GM12801 (cell line): Measurements from ENCODE around the gene PAEP.

ENCODE experiments used
- CTCF ChIP-seq: IDR thresholded peaks from one replicate; pipeline ENCODE4 v1.5.1; 2011; ENCODE audit warnings: control low read depth; ENCODE audit not compliant: insufficient read length; ENCODE audit errors: extremely low read depth

PAEP gene

GRCh38 chr9:135565636-135566035 is 4.1 kb downstream of the PAEP start:
- no peak for TF ChIP-seq CTCF

GRCh38 chr9:135566552-135566951 is 5.0 kb downstream of the PAEP start:
- no peak for TF ChIP-seq CTCF

GRCh38 chr9:135567311-135567710 is 5.8 kb downstream of the PAEP start:
- TF ChIP-seq CTCF = no peak

GRCh38 chr9:135568026-135568425 is 6.5 kb downstream of the PAEP start:
- TF ChIP-seq CTCF = no peak

GRCh38 chr9:135570456-135570855 is 8.9 kb downstream of the PAEP start:
- TF ChIP-seq CTCF = no peak

- TF ChIP-seq CTCF = no peak
Observed at GRCh38 chr9:135572233-135572632, 10.7 kb downstream of the PAEP start.

GRCh38 chr9:135573124-135573523 is 11.6 kb downstream of the PAEP start:
- no peak for TF ChIP-seq CTCF

GRCh38 chr9:135574331-135574730 is 12.8 kb downstream of the PAEP start:
- TF ChIP-seq CTCF = no peak
